Erythroblast (primary cell): ENCODE measurements around the gene PADI3.

Source experiments
- GATA1 ChIP-seq: IDR thresholded peaks from 2 replicates; pipeline ENCODE4 v1.6.1; 2011; ENCODE audit warnings: low read depth, mild to moderate bottlenecking, control low read depth, low read length, moderate library complexity
- POLR2A ChIP-seq: IDR thresholded peaks from 2 replicates; pipeline ENCODE4 v1.6.1; 2011; ENCODE audit warnings: mild to moderate bottlenecking, low read length

DNA sequence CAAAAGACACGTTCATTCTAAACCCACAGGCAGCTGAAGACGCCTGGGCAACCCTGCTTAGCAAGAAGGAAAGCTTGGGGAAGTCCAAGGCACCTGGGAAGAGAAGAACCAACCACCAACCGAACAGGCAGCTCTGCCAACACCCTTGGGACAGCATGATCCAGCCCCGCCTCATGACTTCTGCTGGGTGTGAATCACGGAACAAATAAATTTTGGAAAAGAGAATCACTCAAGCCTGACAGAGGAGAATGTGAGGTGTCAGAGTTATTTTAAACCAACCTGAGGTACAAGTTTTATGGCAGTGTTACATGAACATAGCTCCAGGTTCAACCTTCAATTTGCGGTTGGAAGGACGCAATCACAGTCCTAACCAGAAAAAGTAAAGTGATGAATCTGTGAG is 49.1 kb downstream of the PADI3 start:
- TF ChIP-seq POLR2A: no peak
- TF ChIP-seq GATA1: no peak
